ENCODE data around the gene RIPOR3.
A peak's percentile ranks its signal among the peaks of the same experiment; 100 is the strongest.
"Not testable (repeated sequence)": the region's sequence is repeated elsewhere in the genome, so short reads cannot be mapped to it uniquely, and the experiment has no call there.

Gene RIPOR3

DNA sequence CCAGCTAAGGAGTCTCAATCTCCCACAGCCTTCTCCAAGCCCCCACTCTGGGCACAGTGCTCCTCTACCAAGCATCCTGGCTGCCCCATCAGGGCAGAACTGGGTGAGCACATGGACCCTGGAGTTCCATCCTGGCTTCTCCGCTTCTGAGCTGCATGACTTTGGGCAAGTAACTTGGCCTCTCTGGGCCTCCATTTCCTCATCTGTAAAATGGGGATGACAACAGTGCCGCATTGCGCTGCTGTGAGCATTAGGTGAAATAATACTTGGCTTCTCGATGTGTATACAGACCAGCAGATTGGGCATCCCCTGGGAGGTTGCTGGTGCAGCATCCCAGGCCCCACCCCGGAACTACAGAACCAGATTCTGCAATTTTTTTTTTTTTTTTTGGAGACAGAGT, 8.3 kb upstream of the RIPOR3 start:
- no peak overlapping the region for H3K4me3 Mint-ChIP-seq
- DNase-seq, result no peak
- H3K27ac Mint-ChIP-seq, result no peak overlapping the region
- no peaks in the 10 kb centered on the region for H3K36me3 Mint-ChIP-seq (ENCODE audit: low read depth)
- ATAC-seq, result no peak
- H3K27me3 Mint-ChIP-seq, result peaks cover 4% of the 10 kb centered on the region
- no peaks in the 10 kb centered on the region for H3K4me1 Mint-ChIP-seq
- H3K9me3 Mint-ChIP-seq, result no peaks in the 10 kb centered on the region

DNA sequence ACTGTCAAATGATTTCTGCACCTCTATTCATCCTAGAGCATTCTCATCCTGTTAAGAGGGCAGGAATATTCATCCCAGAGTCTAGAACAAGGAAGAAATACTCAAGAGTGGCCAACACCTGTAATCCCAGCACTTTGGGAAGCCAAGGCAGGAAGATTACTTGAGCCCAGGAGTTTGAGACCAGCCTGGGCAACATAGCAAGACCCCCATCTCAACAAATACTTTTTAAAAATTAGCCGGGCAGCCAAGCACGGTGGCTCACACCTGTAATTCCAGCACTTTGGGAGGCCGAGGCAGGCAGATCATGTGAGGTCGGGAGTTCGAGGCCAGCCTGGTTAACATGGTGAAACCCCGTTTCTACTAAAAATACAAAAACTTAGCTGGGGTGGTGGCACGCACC, 6.9 kb upstream of the RIPOR3 start:
- not testable (repeated sequence) for H3K36me3 Mint-ChIP-seq (ENCODE audit: low read depth); H3K27me3 Mint-ChIP-seq; H3K27ac Mint-ChIP-seq; H3K4me1 Mint-ChIP-seq; ATAC-seq; H3K9me3 Mint-ChIP-seq; DNase-seq; H3K4me3 Mint-ChIP-seq

DNA sequence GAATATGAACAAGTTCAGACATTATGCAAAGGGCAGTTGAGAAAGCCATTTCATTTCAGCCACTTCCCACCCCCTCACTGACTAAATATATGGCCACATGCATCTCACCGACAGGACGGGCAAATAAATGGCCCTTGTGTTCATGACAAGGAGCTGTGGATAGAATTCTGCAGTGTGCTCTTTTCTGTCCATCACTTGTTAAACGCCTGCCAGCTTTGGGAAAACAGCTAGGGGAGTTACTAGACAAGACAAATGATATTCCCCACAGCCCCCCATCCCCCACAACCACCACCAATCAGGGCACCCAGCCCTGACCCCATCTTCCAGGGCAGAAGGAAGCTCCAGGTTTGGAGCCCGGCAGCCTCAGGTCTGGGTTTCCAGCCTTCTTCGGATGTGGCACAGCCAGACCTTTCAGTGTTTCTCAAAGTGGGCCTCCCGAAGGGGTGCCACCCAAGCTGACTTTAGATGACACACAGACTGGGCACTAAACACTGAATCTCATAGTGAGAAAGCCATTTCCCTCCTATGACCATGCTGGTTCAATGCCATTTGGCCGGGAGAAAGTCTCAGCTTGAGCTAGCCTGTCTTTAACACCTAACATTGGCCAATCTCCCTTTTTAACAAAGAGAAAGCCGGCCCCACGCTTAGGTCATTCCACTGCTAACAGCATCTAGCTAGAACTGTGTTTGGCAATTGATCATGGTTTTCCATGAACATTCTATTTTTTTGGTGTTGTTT, 4.0 kb upstream of the RIPOR3 start:
- H3K27me3 Mint-ChIP-seq, result peaks cover 31% of the 10 kb centered on the region
- no peak overlapping the region for H3K27ac Mint-ChIP-seq
- peaks cover 6% of the 10 kb centered on the region for H3K4me1 Mint-ChIP-seq
- H3K9me3 Mint-ChIP-seq, result no peaks in the 10 kb centered on the region
- H3K4me3 Mint-ChIP-seq, result no peak overlapping the region
- H3K36me3 Mint-ChIP-seq (ENCODE audit: low read depth), result no peaks in the 10 kb centered on the region
- ATAC-seq (no peak), DNase-seq (no peak)

DNA sequence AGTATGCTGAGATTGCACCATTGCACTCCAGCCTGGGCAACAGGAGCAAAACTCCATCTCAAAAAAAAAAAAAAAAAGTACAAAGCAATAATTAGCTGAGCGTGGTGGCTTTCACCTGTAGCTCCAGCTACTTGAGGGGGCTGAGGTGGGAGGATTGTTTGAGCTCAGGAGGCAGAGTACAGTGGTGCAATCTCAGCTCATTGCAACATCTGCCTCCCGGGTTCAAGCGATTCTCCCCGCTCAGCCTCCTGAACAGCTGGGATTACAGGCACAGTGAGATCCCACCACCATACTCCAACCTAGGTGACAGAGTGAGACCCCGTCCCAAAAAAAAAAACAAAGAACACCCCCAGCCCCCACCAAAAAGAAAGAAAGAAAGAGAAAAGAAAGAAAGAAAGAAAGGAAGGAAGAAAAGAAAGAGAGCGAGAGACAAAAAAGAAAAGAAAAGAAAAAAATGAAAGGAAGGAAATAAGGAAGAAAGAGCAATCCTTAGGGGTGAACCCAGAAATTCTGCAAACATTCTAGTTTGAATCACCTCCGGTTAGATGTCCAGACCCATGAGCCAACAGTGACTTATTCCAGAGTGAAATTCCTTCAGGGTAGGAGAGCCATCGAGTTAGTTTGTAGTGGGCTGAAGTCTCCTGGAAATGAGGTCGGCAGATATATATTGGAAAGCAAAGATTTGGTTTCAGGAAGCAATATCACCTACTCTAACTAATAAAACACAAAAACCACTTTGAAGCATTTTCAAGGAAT, 3.2 kb upstream of the RIPOR3 start:
- no peak for DNase-seq
- Mint-ChIP-seq H3K4me1 (peaks cover 6% of the 10 kb centered on the region), H3K27me3 (peaks cover 37% of the 10 kb centered on the region), H3K9me3 (no peaks in the 10 kb centered on the region), H3K27ac (no peak overlapping the region), H3K4me3 (no peak overlapping the region), H3K36me3 (ENCODE audit: low read depth) (no peaks in the 10 kb centered on the region)
- ATAC-seq, result no peak

DNA sequence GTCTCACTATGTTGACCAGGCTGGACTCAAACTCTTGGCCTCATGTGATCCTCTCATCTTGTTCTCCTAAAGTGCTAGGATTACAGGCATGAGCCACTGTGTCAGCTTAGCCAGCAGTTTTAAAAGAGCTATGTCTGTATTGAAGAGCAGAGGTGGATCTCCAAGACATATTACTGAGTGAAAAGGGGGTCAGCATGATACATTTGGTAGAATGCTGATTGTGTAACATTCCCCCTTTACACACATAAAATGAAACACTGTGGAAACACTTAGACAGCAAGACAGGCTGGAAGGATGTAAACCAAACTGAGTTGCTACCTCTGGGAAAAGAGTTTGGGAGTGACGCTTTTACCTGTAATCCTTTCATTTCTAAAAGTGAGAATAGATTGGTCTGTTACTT, 1.7 kb upstream of the RIPOR3 start:
- DNase-seq (no peak), ATAC-seq (no peak)
- Mint-ChIP-seq H3K36me3 (ENCODE audit: low read depth) (no peaks in the 10 kb centered on the region), H3K9me3 (no peaks in the 10 kb centered on the region), H3K4me1 (peaks cover 6% of the 10 kb centered on the region), H3K27me3 (peaks cover 40% of the 10 kb centered on the region), H3K4me3 (no peak overlapping the region), H3K27ac (no peak overlapping the region)

DNA sequence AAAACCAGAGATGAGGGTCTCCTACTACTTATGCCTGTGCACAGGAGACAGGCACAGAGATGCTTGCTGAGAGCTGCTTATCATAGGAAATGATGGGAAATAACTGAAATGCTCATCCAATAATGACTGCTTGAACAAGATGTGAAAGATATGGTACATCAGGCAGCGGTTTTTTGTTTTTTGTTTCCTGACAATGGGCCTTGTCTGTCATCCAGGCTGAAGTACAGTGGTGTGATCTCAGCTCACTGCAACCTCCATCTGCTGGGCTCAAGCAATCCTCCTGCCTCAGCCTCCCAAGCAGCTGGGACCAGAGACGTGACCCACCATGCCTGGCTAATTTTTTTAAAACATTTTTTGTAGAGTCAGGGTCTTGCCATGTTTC, 1.2 kb upstream of the RIPOR3 start:
- DNase-seq, result no peak
- Mint-ChIP-seq H3K27me3 (peaks cover 40% of the 10 kb centered on the region), H3K36me3 (ENCODE audit: low read depth) (no peaks in the 10 kb centered on the region), H3K4me1 (peaks cover 6% of the 10 kb centered on the region), H3K4me3 (no peak overlapping the region), H3K27ac (no peak overlapping the region), H3K9me3 (no peaks in the 10 kb centered on the region)
- no peak for ATAC-seq

DNA sequence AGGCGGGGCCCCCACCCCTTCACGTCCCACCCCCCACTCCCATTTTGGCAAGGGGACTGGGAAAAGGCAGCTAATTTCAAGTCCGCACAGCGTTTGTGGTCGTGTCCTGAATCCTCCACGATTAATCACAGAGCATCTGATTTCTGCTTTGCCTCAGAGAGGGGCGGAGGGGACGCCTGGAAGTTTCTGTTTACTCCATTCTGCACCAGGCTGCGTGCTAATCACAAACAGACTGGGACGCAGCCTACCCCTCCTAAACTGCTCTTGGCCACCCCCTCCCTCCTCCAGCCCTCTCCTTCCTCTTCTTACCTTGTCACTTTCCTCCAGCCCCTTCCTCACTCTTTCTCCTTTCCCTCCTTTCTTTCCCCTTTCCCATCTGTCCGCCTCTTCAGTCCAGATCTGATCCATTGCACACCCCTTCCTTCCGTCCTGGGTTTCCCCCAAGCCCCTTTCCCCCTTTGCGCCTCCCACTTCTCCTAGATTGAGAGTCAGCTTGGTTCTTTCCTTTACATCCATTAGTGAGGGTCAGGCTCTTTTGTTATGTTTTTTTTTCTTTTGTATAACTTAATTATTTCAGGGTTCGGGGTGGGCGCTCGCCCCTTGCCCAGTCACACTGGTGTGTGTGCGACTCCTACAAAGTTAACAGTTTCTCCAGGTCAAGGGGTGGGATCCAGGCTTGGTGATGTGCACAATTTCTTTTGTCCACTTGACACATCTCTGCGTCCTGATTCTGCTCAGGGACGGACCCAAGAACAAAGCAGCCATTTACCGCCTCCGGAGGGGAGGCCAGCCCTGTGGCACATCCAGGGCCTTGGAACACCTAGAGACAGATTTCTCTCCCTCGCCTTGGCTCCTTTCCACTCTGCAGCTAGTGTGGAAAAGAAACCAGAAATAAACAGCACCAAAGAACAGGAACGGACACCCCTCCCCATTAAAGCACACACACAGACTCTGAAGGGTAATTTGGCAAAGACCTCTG, 520 bp upstream of the RIPOR3 start:
- Mint-ChIP-seq H3K27ac (no peak overlapping the region), H3K36me3 (ENCODE audit: low read depth) (no peaks in the 10 kb centered on the region), H3K9me3 (no peaks in the 10 kb centered on the region), H3K4me1 (peaks cover 6% of the 10 kb centered on the region), H3K4me3 (peak overlapping the region; percentile 16), H3K27me3 (peaks cover 40% of the 10 kb centered on the region)
- ATAC-seq (peak; percentile 28), DNase-seq (no peak)

DNA sequence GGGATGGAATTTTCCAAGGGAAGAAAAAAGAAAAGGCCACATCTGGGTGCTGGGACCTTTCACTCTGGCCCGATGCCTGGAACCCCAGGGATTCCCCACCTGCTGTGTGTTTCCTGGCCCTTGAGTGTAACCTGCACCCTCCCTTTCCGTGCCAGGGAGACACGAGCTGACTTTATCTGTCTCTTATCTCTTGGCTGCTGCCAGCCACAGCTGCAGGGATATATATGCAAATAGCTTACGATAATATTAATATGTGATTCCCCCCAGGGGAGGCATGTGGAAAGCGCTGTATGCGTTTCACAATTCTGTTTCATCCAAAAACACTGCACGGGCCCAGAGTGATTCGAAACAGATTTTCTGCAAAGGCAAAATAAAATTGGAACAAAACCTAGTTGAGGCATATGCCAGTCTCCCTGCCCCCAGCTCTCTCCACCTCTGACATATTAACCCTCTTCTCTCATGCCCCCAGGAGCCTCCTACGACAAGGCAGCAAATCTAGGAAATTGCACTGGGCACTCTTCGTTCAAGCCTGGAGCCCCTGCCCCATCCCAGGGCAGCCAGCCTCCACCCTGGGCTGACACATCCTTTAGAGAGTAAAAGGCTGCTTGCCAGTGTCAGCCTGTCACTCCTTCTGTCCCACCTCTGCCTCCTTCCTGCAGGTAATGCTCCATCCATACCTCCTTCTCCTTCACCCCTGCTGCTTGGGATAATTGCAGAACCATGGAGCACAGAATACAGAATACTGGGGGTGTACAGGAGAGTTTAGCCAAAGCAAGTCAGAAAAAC, 1.3 kb downstream of the RIPOR3 start:
- peaks cover 6% of the 10 kb centered on the region for H3K4me1 Mint-ChIP-seq
- DNase-seq, result no peak
- H3K9me3 Mint-ChIP-seq, result no peaks in the 10 kb centered on the region
- no peak overlapping the region for H3K27ac Mint-ChIP-seq
- no peak overlapping the region for H3K4me3 Mint-ChIP-seq
- peaks cover 40% of the 10 kb centered on the region for H3K27me3 Mint-ChIP-seq
- no peak for ATAC-seq
- no peaks in the 10 kb centered on the region for H3K36me3 Mint-ChIP-seq (ENCODE audit: low read depth)

DNA sequence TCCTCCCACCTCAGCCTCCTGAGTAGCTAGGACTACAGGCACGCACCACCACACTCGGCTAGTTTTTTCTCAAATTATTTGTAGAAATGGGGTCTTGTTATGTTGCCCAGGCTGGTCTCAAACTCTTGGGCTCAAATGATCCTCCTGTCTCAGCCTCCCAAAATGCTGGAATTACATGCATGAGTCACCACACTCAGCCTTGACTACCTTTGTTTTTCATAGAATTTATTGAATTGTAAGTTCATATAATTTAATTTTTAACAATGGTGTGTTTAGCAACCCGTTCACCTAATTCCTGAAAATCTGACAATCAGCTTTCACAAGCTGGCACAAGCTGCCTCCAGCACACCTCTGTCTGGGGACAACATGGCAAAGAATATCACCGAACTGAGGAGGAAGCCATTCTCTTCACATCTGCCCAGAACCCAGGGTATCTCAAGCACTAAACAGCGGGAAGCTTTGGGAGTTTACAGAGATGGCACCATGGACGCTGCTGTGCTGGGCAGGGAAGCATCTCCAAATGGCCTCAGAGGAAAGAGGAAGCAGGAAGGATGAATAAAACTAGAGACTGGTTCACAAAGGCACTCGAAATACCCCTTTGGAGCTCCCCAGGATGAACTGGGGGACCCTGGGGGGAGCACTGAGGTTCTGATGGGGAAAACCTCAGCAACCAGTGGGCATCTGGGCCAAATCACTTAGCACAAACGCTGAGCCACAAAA, 2.9 kb downstream of the RIPOR3 start:
- no peak for ATAC-seq
- peaks cover 6% of the 10 kb centered on the region for H3K4me1 Mint-ChIP-seq
- no peak overlapping the region for H3K4me3 Mint-ChIP-seq
- no peaks in the 10 kb centered on the region for H3K36me3 Mint-ChIP-seq (ENCODE audit: low read depth)
- DNase-seq, result no peak
- no peak overlapping the region for H3K27ac Mint-ChIP-seq
- no peaks in the 10 kb centered on the region for H3K9me3 Mint-ChIP-seq
- H3K27me3 Mint-ChIP-seq, result peaks cover 39% of the 10 kb centered on the region

DNA sequence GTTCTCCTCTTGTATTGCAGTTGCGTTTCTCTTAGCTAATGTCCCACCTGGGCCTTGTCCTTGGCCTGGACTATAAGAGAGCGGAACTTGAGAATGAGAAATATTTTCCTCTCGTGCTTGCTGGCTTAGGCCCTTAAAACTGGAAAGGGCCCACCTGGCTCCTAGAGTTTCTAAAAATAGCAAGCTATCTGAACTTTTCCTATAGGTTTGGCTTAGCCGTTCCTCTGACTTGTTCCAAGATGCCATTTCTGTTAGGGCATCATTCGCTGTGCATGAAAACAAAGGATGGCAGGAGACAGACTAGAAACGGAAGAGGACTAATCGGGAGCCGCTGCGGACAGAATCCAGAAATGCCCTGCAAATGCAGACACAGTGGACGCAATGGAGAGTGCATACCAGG, 4.5 kb downstream of the RIPOR3 start:
- DNase-seq, result no peak
- Mint-ChIP-seq H3K9me3 (no peaks in the 10 kb centered on the region), H3K27ac (no peak overlapping the region), H3K4me1 (peaks cover 3% of the 10 kb centered on the region), H3K4me3 (no peak overlapping the region), H3K27me3 (peaks cover 28% of the 10 kb centered on the region), H3K36me3 (ENCODE audit: low read depth) (no peaks in the 10 kb centered on the region)
- ATAC-seq, result no peak

DNA sequence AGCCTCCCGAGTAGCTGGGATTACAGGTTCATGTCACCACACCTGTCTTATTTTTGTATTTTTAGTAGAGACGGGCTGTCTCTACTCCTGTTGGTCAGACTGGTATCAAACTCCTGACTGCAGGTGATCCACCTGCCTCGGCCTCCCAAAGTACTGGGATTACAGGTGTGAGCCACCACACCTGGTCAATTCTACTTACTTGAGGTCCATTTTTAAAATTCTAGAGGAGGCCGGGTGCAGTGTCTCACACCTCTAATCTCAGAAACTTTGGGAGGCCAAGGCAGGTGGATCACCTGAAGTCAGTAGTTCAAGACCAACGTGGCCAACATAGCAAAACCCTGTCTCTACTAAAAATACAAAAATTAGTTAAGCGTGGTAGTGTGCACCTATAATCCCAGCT, 7.8 kb downstream of the RIPOR3 start:
- H3K36me3 Mint-ChIP-seq (ENCODE audit: low read depth), result no peaks in the 10 kb centered on the region
- ATAC-seq, result no peak
- H3K27me3 Mint-ChIP-seq, result peaks cover 2% of the 10 kb centered on the region
- no peaks in the 10 kb centered on the region for H3K9me3 Mint-ChIP-seq
- H3K4me1 Mint-ChIP-seq, result no peaks in the 10 kb centered on the region
- no peak overlapping the region for H3K27ac Mint-ChIP-seq
- DNase-seq, result no peak
- H3K4me3 Mint-ChIP-seq, result no peak overlapping the region

DNA sequence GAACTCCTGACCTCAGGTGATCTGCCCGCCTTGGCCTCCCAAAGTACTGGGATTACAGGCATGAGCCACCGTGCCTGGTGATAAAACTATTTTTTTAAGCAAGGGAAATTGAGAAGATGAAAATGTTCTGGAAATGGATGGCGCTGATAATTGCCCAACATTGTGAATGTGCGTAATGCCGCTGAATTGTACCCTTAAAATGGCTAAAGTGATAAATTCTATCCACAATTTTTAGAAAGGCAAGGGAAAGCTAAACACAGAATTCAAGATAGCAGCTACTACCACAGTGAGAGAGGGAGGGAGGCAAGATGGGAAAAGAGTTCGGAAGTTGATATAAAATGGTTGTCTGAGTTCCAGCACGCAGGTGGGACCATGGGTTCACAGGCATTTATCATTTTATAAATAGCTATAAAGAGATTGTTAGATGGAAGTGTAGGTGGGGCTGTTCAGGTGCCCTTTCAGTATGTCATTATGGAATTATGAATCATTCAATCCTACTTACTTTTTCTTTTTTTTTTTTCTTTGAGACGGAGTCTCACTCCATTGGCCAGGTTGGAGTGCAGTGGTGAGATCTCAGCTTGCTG, 8.3 kb downstream of the RIPOR3 start:
- Mint-ChIP-seq H3K9me3 (no peaks in the 10 kb centered on the region), H3K27ac (no peak overlapping the region), H3K27me3 (peaks cover 2% of the 10 kb centered on the region), H3K4me1 (no peaks in the 10 kb centered on the region), H3K36me3 (ENCODE audit: low read depth) (no peaks in the 10 kb centered on the region), H3K4me3 (no peak overlapping the region)
- ATAC-seq (no peak), DNase-seq (no peak)

DNA sequence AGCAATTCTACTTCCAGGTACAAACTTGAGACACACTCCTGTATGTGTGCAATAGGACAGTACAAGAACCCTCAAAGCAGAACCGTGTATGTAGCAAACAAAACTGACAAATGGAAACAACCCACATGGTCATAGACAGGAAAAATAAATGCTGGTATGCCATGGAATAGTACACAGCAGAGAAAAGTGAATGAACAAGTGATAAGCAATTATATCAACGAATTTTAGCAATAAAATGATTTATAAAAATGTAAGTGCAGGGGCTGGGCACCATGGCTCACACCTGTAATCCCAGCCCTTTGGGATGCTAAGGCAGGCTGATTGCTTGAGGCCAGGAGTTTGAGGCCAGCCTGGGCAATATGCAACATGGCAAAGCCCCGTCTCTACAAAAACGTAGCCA, 9.3 kb downstream of the RIPOR3 start:
- Mint-ChIP-seq H3K27ac (no peak overlapping the region), H3K9me3 (no peaks in the 10 kb centered on the region), H3K27me3 (peaks cover 2% of the 10 kb centered on the region), H3K36me3 (ENCODE audit: low read depth) (no peaks in the 10 kb centered on the region), H3K4me1 (no peaks in the 10 kb centered on the region), H3K4me3 (no peak overlapping the region)
- DNase-seq (no peak), ATAC-seq (no peak)

All from activated naive CD8-positive, alpha-beta T cell treated with anti-CD3 and anti-CD28 coated beads, Interleukin-2, amount 50 U/mL, for 24 hours (primary cell).